A673 (cell line): ENCODE results near the gene MSANTD2.

Experiments used
- CTCF ChIP-seq: fragments of 300-800, 200-600 bp; sonication (generic); conservative IDR thresholded peaks from 2 replicates; pipeline ENCODE4 v1.5.1; 2017; ENCODE audit warnings: low read depth, mild to moderate bottlenecking, antibody characterized with exemption, low read length, moderate library complexity, mixed read lengths
- EZH2 ChIP-seq: fragments of 200-600 bp; sonication (generic); IDR thresholded peaks from 2 replicates; pipeline ENCODE4 v1.6.1; 2017; ENCODE audit warnings: borderline replicate concordance, low read depth, mild to moderate bottlenecking, mixed read lengths, antibody characterized with exemption, low read length; ENCODE audit not compliant: poor library complexity, severe bottlenecking

- TF ChIP-seq CTCF, result no peak
- TF ChIP-seq EZH2, result no peak
Measured at GRCh38 chr11:124821995-124822730, 22.0 kb upstream of the MSANTD2 start.
